ENCODE data around the gene FHIT.

Gene FHIT

DNA sequence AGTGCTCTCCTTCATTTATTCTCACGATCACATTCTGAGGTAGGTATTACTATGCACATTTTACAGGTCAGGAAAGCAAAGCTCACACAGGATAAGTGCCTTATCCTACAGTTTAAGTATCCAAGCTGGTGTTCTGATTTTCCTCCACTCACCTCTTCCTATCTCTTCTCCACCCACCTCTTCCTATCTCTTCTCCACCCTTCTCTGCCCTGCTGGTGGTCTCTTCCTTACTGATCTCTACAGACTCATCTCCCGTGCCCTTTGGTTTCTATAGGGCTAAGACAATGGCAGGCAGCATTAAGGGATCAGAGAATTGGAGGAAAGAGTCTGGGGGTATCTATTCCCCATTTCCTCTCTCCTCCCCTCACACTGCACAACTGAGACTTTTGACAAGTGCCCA lies 319.1 kb downstream of the FHIT start:
- no peak overlapping the region for H3K4me3 ChIP-seq (replicated peaks in 1 of 2; ENCODE audit: low read depth in 2 of 2, low read length in 2 of 2)
- TF ChIP-seq, protein P1, sequence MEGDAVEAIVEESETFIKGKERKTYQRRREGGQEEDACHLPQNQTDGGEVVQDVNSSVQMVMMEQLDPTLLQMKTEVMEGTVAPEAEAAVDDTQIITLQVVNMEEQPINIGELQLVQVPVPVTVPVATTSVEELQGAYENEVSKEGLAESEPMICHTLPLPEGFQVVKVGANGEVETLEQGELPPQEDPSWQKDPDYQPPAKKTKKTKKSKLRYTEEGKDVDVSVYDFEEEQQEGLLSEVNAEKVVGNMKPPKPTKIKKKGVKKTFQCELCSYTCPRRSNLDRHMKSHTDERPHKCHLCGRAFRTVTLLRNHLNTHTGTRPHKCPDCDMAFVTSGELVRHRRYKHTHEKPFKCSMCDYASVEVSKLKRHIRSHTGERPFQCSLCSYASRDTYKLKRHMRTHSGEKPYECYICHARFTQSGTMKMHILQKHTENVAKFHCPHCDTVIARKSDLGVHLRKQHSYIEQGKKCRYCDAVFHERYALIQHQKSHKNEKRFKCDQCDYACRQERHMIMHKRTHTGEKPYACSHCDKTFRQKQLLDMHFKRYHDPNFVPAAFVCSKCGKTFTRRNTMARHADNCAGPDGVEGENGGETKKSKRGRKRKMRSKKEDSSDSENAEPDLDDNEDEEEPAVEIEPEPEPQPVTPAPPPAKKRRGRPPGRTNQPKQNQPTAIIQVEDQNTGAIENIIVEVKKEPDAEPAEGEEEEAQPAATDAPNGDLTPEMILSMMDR (IDR thresholded peaks at IDR 0.05; ENCODE audit: low read depth, low read length), result no peak
- no peak for DNase-seq (ENCODE audit: low read depth in 2 of 2)

- TF ChIP-seq, protein P1 (IDR thresholded peaks at IDR 0.05; ENCODE audit: low read depth, low read length), result no peak
These were observed 319.8 kb downstream of the FHIT start for GRCh38 chr3:60931452-60931851.

DNA sequence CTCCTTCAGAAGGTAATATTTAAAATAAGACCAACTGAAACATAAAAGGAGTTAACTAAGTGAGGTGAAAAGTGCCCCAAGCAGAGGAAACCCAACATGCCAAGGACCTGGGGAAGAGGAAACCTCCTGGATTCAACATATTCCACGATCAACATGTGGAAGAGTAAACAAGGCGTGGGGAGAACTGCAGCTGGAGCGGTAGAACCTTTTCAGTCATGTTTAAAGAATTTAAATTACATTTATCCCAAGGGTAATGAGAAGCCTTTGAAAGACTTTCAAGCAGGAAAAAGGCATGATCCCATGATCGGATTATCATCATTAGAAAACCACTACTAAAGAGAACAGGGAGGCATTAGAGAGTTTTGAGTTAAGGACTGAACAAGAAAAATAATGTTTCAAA lies 330.7 kb downstream of the FHIT start:
- TF ChIP-seq, protein P1 (IDR thresholded peaks at IDR 0.05; ENCODE audit: low read depth, low read length), result no peak
- peak in 1 of 2 donors; percentile 9 for DNase-seq (ENCODE audit: low read depth in 2 of 2)
- H3K4me3 ChIP-seq (replicated peaks in 1 of 2; ENCODE audit: low read depth in 2 of 2, low read length in 2 of 2), result no peak overlapping the region

More at GRCh38 chr3:60931452-60931851, 319.8 kb downstream of the FHIT start:
- H3K4me3 ChIP-seq (replicated peaks in 1 of 2; ENCODE audit: low read depth in 2 of 2, low read length in 2 of 2), result no peak overlapping the region
- no peak for DNase-seq (ENCODE audit: low read depth in 2 of 2)

DNA sequence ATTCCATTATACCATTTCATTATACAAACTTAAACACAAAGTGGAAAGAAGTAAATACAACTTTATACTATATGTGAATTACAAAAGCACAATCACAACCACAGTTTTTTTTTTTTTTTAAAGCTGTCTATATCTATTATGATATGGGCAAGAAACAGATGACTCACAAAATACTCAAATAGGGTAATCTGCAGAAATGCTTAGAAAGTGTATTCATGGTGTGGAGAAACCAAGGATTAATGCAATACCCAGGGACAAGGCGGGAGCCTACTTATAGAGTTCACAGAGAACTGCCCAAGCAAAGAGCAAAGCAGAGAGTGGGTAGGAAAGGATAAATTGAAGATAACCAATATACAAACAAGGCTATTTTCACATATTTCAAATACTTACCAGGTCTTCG lies 332.0 kb downstream of the FHIT start:
- peak in 1 of 2 donors; percentile 26 for DNase-seq (ENCODE audit: low read depth in 2 of 2)
- TF ChIP-seq, protein P1 (IDR thresholded peaks at IDR 0.05; ENCODE audit: low read depth, low read length), result no peak
- H3K4me3 ChIP-seq (replicated peaks in 1 of 2; ENCODE audit: low read depth in 2 of 2, low read length in 2 of 2), result no peak overlapping the region

GRCh38 chr3:60917141-60917540 lies 334.1 kb downstream of the FHIT start:
- DNase-seq (ENCODE audit: low read depth in 2 of 2), result no peak
- TF ChIP-seq, protein P1 (IDR thresholded peaks at IDR 0.05; ENCODE audit: low read depth, low read length), result no peak

DNA sequence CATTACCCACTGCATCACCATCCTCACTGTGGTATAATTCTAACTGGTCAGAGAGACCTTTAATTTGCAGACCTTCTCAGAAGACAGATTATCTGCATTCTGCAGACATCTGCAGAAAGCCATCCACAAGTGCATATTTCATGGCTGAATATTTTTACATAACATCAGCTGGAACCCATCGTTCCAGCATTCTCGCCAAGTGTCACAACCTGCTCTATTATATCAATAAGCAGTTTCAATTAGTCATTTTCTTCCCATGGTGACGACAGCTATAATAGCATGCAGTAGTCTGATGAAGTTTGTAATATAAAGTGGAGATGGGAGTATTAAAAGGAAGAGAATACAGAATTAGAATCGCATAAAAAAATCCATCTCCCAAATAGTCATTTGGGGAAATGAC lies 334.7 kb downstream of the FHIT start:
- H3K4me3 ChIP-seq (replicated peaks in 1 of 2; ENCODE audit: low read depth in 2 of 2, low read length in 2 of 2), result no peak overlapping the region
- DNase-seq (ENCODE audit: low read depth in 2 of 2), result peak in 1 of 2 donors; percentile 12
- TF ChIP-seq, protein P1 (IDR thresholded peaks at IDR 0.05; ENCODE audit: low read depth, low read length), result no peak

More at GRCh38 chr3:60917141-60917540, 334.1 kb downstream of the FHIT start:
- H3K4me3 ChIP-seq (replicated peaks in 1 of 2; ENCODE audit: low read depth in 2 of 2, low read length in 2 of 2), result no peak overlapping the region

GRCh38 chr3:60913474-60913873 lies 337.8 kb downstream of the FHIT start:
- H3K4me3 ChIP-seq (replicated peaks in 1 of 2; ENCODE audit: low read depth in 2 of 2, low read length in 2 of 2), result no peak overlapping the region
- DNase-seq (ENCODE audit: low read depth in 2 of 2), result no peak
- TF ChIP-seq, protein P1 (IDR thresholded peaks at IDR 0.05; ENCODE audit: low read depth, low read length), result no peak

Data from cardiac fibroblast (primary cell).